Measurements from ENCODE around the gene ATPAF1. TPM values are rescaled to one million over a fixed set of nuclear protein-coding genes. Genes with fewer than 3 reads are reported as not detected.
"Not testable (repeated sequence)": the region's sequence is repeated elsewhere in the genome, so short reads cannot be mapped to it uniquely, and the experiment has no call there.

ATPAF1 gene
- total RNA-seq, 1 experiment from 2014 or later = 87.0 TPM

DNA sequence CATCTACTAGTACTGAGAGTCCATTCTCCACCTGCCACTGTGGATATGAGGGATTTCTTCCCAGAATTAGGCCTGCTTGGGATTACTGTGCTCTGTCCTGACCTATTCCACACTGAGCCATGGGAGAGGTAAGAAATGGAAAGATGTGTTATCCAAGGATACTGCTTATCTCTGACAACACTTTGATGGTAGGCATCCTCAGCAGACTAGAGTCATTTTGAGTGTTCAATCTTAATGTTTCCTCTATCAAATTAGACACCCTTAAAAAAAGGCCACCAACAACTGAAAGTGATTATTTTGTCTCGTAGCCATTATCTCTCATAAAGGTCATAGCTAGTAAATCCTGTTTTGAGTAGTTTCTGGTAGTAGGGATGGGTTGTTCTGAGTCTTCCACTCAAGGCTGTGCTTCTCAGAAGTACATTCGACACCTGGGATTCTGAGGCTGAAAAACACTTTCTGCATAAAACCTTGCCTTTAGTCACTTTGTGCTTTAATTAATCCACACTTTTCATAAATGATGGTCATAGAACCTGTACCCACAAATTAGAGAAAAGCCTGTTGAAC, 8.8 kb downstream of the ATPAF1 start:
- Histone ChIP-seq H3K27me3 (no peaks in the 10 kb centered on the region), H3K36me3 (peaks cover 47% of the 10 kb centered on the region), H3K9me3 (no peaks in the 10 kb centered on the region), H3K4me3 (no peak overlapping the region)
- DNase-seq = no peak

DNA sequence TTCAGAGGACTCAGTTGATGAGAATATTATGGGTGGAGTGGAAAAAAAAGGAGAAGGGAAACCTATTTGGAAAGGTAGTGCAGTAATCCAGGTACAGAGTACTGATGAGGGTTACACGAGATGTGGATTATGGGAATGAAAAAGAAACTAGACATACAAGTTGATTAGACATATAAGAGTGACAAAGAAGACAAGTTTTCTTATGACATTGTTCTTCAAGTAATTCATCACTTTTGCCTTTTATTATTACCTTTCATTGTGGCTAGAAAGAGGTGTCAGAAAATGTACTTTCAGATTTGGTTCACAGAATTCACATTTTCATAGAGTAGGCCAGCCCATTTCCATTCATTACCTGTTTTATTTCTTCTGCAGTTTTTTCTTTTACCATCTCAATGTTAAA, 10.4 kb downstream of the ATPAF1 start:
- H3K27me3 ChIP-seq = no peaks in the 10 kb centered on the region
- H3K36me3 ChIP-seq = peaks cover 41% of the 10 kb centered on the region
- H3K4me3 ChIP-seq = no peak overlapping the region
- no peak for DNase-seq
- H3K9me3 ChIP-seq = no peaks in the 10 kb centered on the region

DNA sequence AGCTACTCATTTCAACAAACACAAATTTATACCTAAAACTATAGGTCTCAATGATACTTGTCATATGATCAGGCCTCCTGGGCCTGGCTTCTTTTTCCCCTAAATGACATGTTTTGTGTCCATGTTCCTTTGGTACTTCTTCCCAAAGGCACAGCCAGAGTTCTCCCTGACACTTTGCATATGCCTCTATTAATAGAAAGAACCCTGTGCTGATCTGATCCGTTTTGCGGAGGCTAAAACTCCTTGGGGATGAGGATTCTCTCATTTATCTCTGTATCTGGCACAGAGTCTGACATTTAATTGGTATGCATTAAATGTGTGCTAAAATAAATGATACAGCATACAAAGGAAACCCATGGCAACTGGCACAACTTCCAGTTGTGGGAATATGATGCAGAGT, 11.5 kb downstream of the ATPAF1 start:
- no peak for DNase-seq
- Histone ChIP-seq H3K9me3 (no peaks in the 10 kb centered on the region), H3K27me3 (no peaks in the 10 kb centered on the region), H3K36me3 (peaks cover 51% of the 10 kb centered on the region), H3K4me3 (no peak overlapping the region)

DNA sequence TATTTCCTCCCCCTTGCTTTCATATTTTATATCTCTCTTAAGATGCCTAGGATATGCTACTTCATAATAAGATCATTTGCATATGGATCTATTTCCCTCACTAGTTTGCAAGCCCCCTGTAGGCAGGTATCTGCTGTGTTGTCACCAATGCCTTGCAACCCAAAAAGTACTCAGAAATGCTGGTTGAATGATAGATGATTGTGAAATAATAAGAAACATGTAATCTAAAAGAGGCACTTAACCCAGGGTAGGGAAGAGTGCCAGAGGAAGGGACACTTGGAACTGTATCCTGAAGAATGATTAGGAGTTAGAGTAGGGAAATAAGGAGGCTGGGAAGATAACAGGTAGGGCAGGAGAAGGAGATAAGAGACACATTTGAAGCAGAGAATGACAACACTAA, 12.3 kb downstream of the ATPAF1 start:
- no peak for DNase-seq
- Histone ChIP-seq H3K36me3 (peaks cover 55% of the 10 kb centered on the region), H3K9me3 (no peaks in the 10 kb centered on the region), H3K27me3 (no peaks in the 10 kb centered on the region), H3K4me3 (no peak overlapping the region)

DNA sequence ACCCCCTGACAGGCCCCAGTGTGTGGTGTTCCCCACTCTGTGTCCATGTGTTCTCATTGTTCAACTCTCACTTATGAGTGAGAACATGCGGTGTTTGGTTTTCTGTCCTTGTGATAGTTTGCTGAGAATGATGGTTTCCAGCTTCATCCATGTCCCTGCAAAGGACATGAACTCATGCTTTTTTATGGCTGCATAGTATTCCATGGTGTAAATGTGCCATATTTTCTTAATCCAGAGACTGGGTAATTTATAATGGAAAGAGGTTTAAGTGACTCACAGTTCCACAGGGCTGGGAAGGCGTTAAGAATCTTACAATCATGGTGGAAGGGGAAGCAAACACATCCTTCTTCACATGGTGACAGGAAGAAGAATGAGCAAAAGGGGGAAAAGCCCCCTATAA, 13.5 kb downstream of the ATPAF1 start:
- not testable (repeated sequence) for H3K27me3 ChIP-seq, H3K9me3 ChIP-seq, DNase-seq, H3K4me3 ChIP-seq
- H3K36me3 ChIP-seq = peaks cover 65% of the 10 kb centered on the region

DNA sequence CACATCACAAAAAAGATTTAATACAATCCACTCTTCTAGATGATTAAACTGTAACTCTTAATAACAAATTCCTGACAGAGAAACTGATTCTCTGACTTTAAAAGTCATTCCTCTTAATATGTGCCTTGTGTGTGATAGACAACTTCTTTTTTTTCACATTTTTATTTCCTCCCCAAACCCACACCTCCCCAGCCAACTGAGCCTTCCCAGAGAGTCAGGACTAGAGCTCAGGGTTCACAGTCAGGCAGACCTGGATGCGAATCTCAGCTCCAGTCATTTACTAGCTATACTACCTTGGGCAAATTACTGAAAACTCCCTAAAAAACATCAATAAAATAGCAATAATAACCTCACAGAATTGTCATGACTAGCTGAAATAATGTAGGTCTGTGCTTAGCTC, 14.2 kb downstream of the ATPAF1 start:
- DNase-seq = no peak
- H3K27me3 ChIP-seq = no peaks in the 10 kb centered on the region
- H3K36me3 ChIP-seq = peaks cover 72% of the 10 kb centered on the region
- H3K9me3 ChIP-seq = peaks cover 11% of the 10 kb centered on the region
- H3K4me3 ChIP-seq = no peak overlapping the region

DNA sequence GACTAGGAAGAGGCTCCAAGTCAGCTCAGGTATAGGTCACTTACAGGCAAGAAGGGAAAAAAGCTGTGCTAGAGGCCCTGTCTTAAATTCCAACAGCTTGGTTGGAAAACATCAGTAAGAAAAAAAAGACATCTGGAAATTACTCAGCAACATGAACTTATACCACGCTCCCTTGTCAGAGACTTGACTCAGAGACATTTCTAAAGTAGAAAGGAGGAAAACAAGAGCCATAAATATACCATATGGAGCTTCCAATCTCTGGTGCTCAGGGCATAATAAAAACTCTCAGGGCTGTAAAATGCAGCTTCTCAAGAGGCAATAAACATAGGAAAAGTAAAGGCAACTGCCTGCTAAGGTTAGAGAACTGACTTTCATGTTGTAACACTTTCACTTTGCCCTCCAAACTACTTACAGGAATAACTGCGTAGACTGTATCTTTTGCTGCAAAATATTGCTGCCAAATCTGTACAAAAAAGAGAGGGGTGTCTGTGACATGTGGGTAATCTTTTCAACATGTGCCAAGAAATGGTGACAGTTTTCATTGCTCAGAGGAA, 14.7 kb downstream of the ATPAF1 start:
- H3K36me3 ChIP-seq = peaks cover 74% of the 10 kb centered on the region
- H3K9me3 ChIP-seq = peaks cover 11% of the 10 kb centered on the region
- H3K4me3 ChIP-seq = no peak overlapping the region
- DNase-seq = no peak
- H3K27me3 ChIP-seq = no peaks in the 10 kb centered on the region

DNA sequence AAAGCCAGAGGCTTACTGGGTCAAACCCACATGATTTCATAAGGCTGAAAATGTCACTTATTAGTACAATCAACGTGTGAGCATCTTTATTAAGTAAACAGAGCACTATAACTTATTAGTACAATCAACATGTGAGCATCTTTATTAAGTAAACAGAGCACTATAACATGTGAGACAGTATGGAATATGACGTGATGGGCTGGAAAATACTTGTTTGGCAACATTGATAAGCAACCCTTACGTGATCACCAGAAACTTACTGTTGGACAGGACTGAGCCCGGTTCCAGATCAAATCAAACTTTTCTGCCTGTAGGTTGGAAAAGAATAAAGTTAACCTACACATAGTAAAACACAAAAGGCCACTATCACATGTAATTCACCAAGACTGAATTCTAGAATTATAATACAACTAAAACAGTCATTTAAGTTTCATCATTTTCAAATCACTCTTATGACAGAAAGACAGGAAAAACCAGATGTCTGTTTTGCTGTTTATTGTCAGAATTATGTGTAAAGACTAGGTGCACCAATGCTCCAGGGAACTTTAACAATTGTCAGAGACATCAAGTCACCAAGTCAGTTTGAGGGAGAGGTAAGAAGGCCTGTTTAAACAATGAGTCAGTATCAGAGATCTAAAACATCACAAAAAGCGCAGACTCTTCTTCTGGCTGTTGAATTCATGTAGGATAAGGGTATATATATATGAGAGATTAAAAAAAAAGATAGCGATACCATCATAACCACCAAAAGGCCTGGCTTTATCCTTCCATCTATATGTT, 15.7 kb downstream of the ATPAF1 start:
- H3K27me3 ChIP-seq = no peaks in the 10 kb centered on the region
- no peak overlapping the region for H3K4me3 ChIP-seq
- peaks cover 11% of the 10 kb centered on the region for H3K9me3 ChIP-seq
- peaks cover 79% of the 10 kb centered on the region for H3K36me3 ChIP-seq
- no peak for DNase-seq

DNA sequence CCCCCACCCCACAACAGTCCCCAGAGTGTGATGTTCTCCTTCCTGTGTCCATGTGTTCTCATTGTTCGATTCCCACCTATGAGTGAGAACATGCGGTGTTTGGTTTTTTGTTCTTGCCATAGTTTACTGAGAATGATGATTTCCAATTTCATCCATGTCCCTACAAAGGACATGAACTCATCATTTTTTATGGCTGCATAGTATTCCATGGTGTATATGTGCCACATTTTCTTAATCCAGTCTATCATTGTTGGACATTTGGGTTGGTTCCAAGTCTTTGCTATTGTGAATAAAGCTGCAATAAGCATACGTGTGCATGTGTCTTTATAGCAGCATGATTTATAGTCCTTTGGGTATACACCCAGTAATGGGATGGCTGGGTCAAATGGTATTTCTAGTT, 17.0 kb downstream of the ATPAF1 start:
- H3K4me3 ChIP-seq, DNase-seq, H3K27me3 ChIP-seq: not testable (repeated sequence)
- Histone ChIP-seq H3K9me3 (peaks cover 11% of the 10 kb centered on the region), H3K36me3 (peaks cover 72% of the 10 kb centered on the region)

DNA sequence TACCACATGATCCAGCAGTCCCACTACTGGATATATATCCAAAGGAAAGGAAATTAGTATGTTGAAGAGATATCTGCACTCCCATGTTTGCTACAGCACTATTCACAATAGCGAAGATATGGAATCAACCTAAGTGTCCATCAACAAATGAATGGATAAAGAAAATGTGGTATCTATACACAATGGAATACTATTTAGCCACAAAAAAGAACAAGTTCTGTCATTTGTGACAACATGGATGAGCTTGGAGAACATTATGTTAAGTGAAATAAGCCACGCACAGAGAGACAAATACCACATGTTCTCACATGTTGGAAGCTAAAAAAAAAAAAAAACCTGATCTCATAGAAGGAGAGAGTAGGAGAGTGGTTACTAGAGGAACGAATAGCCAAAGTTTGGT, 17.7 kb downstream of the ATPAF1 start:
- Histone ChIP-seq H3K4me3 (no peak overlapping the region), H3K27me3 (no peaks in the 10 kb centered on the region), H3K9me3 (peaks cover 11% of the 10 kb centered on the region), H3K36me3 (peaks cover 66% of the 10 kb centered on the region)
- DNase-seq = no peak

DNA sequence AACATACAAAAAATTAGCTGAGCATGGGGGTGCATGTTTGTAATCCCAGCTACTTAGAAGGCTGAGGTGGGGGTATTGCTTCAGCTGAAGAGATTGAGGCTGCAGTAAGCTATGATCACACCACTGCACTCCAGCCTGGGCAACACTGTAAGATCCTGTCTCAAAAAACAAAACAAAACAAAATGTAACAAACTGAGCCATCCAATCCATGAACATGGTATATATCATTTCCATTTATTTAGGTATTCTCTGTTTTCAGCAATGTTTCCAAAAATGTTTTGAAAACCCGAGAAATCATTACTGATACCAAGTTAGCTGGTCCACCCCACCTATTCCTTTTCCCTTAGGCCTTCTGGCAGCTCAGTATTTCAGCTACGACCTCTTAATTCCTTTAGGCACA, 18.4 kb downstream of the ATPAF1 start:
- Histone ChIP-seq H3K4me3 (no peak overlapping the region), H3K27me3 (no peaks in the 10 kb centered on the region), H3K9me3 (peaks cover 11% of the 10 kb centered on the region), H3K36me3 (peaks cover 60% of the 10 kb centered on the region)
- no peak for DNase-seq

DNA sequence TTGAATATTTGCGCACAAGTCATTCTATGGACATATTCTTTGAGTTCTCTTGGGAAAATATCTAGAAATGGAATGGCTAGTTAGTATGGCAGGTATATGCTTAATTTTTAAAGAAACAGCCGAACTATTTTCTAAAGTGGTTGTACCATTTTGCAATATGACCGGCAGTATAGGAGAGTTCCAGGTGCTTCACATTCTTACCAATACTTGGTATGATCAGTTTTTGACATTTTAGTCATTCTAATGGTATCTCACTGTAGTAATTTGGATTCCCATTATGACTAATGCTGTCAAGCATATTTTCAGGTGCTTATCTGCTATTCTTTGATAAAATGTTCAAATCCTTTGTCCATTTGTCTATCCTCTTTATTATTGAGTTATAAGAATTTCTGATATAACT, 20.6 kb downstream of the ATPAF1 start:
- no peak for DNase-seq
- Histone ChIP-seq H3K36me3 (peaks cover 62% of the 10 kb centered on the region), H3K9me3 (peaks cover 11% of the 10 kb centered on the region), H3K4me3 (no peak overlapping the region), H3K27me3 (no peaks in the 10 kb centered on the region)

DNA sequence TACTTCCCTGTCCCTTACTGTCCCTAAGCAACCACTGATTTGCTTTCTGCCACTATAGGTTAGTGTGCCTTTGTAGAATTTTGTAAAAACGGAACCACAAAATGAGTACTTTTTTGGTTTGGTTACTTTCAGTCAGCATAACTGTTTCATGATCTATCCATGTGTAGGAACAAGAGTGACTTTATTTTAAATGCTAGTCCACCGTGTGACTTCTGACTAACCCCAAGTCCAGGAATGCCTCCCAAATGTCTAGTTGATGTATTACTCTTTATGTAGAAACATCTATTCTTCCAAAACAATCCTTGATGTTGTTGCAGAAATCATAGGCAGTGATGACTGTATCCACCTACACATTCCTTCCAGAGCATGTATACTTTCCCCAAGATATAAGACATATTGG, 21.3 kb downstream of the ATPAF1 start:
- DNase-seq = no peak
- Histone ChIP-seq H3K36me3 (peaks cover 62% of the 10 kb centered on the region), H3K27me3 (no peaks in the 10 kb centered on the region), H3K9me3 (peaks cover 11% of the 10 kb centered on the region), H3K4me3 (no peak overlapping the region)

DNA sequence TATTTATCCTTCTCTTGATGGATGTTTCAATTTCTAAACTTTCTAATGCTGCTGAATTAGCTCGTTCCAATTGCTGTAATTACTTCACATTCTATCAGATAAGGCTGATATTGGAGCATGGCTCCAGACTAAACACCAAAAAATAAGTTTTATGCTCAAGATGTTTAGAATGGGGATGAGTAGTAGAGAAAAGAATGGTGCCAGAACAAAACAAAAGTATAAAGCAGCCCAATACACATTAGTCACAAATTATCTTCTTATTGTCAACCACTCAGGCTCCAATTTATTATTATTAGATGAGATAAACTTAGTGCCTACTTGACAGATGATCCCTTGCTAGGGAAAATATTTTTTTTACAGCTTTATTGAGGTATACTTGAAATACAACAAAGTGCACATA, 21.8 kb downstream of the ATPAF1 start:
- no peaks in the 10 kb centered on the region for H3K27me3 ChIP-seq
- no peak overlapping the region for H3K4me3 ChIP-seq
- no peak for DNase-seq
- peaks cover 62% of the 10 kb centered on the region for H3K36me3 ChIP-seq
- peaks cover 11% of the 10 kb centered on the region for H3K9me3 ChIP-seq

DNA sequence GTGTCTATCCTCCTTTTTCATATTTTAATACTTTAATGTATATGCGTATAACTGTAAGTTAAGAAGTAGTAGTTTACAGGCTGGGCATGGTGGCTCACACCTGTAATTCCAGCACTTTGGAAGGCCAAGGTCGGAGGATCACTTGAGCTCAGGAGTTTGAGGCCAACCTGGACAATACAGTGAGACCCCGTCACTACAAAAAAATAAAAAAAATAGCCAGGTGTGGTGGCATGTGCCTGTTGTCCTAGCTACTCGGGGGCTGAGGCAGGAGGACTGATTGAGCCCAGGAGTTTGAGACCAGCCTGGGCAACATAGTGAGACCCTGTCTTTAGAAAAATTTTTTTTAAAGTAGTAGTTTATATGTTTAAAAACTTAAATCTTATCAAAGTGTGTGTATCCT, 22.3 kb downstream of the ATPAF1 start:
- Histone ChIP-seq H3K9me3 (peaks cover 11% of the 10 kb centered on the region), H3K36me3 (peaks cover 60% of the 10 kb centered on the region), H3K27me3 (no peaks in the 10 kb centered on the region), H3K4me3 (no peak overlapping the region)
- DNase-seq = no peak

DNA sequence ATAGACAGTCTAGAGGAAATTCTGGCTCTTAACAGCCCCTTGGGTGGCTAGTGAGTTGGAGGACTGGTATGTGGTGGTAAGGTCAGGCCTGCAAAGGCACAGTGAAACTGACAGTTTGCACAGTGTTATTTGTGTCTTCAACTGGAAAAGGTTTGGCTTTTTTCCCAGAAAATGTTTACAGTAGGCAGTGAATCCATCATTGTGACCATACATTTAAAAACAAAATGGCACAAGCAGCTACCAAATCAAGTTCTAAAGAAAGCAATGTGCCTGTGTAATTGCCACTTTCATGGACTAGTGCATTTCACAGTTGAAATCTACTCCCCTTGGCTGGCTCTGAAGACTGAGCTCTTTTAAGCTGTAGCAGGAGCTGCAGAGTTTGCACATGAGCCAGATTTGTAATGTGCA, 24.8 kb downstream of the ATPAF1 start:
- DNase-seq = peak; percentile 81
- Histone ChIP-seq H3K9me3 (no peaks in the 10 kb centered on the region), H3K36me3 (peaks cover 39% of the 10 kb centered on the region), H3K4me3 (no peak overlapping the region), H3K27me3 (no peaks in the 10 kb centered on the region)

DNA sequence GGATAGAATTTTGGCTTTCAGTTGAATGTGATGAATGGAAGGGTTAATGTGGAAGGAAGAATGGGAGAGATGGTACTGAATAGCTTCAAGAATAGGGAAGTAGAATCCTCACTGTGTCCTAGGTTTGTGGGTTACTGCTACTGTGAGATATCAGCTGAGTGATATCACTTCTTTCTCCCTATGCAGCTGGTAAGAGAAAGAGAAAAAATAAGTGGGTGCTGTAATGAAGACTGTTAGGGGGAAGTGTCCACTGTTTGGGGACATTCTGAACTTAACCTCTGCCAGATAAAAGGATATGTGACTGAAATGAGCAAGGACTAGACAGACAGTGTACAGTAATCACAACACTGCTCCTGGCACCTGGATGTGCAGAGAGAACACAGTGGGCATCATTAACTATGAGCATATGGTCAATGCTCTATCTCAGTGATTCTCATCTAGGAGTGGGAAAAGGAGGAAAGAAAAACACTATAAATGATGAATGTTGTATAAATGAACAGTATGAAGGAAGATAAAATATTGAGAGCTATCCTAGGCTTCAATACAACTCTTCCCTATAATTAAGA, 26.0 kb downstream of the ATPAF1 start:
- Histone ChIP-seq H3K9me3 (no peaks in the 10 kb centered on the region), H3K27me3 (no peaks in the 10 kb centered on the region), H3K36me3 (peaks cover 28% of the 10 kb centered on the region), H3K4me3 (no peak overlapping the region)
- DNase-seq = no peak

DNA sequence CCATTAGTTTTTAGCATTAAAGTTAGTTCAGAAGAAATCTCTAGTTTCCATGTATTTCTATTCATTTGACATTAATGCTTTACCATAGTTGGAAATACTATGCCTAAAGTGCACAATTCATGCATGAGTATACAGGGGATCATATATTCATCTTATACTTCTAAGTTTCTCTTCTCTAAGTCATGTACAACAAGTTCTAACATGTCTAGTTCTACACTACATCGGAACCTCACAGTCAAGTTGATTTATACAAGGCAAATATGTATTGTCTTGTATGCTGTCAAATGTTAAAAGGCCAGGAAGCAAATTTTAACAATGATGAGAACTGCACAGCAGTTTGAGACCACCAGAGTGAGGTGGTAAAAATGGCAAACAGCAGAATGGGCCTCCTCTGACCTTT, 28.6 kb downstream of the ATPAF1 start:
- H3K4me3 ChIP-seq = no peak overlapping the region
- DNase-seq = no peak
- peaks cover 32% of the 10 kb centered on the region for H3K36me3 ChIP-seq
- no peaks in the 10 kb centered on the region for H3K9me3 ChIP-seq
- H3K27me3 ChIP-seq = no peaks in the 10 kb centered on the region
